Stimulated activated CD4-positive, alpha-beta T cell treated with anti-CD3 and anti-CD28 coated beads, Interleukin-4, amount 100 ng/mL, for 4 hours (primary cell): Measurements from ENCODE around the gene THSD8.

Experiments
- DNase-seq, 2 experiments: peaks; one replicate each; pipeline ENCODE4 v3.0.0-alpha.2; 2020

Gene THSD8

GRCh38 chr19:12782174-12782423 is 19.8 kb upstream of the THSD8 start:
- DNase-seq, result no peak

- DNase-seq, result peak; percentile 91
Measured at GRCh38 chr19:12782424-12783290, 19.2 kb upstream of the THSD8 start.

- peak in 1 of 2 experiments; percentile 56 for DNase-seq
Measured at GRCh38 chr19:12783291-12783848, 18.5 kb upstream of the THSD8 start.

- DNase-seq, result no peak
Measured at GRCh38 chr19:12783849-12784393, 17.9 kb upstream of the THSD8 start.

- DNase-seq, result no peak
Measured at GRCh38 chr19:12784394-12784870, 17.4 kb upstream of the THSD8 start.

GRCh38 chr19:12784871-12785430 is 16.9 kb upstream of the THSD8 start:
- no peak for DNase-seq

- no peak for DNase-seq
Measured at GRCh38 chr19:12785431-12786031, 16.3 kb upstream of the THSD8 start.

GRCh38 chr19:12786141-12786870 is 15.6 kb upstream of the THSD8 start:
- no peak for DNase-seq

GRCh38 chr19:12786952-12787351 is 14.9 kb upstream of the THSD8 start:
- DNase-seq, result no peak

GRCh38 chr19:12787458-12787857 is 14.4 kb upstream of the THSD8 start:
- no peak for DNase-seq

- no peak for DNase-seq
Measured at GRCh38 chr19:12788042-12788681, 13.7 kb upstream of the THSD8 start.

- DNase-seq, result no peak
Measured at GRCh38 chr19:12788682-12789097, 13.2 kb upstream of the THSD8 start.

- no peak for DNase-seq
Measured at GRCh38 chr19:12789098-12789903, 12.6 kb upstream of the THSD8 start.

GRCh38 chr19:12789904-12790619 is 11.8 kb upstream of the THSD8 start:
- DNase-seq, result peak; percentile 80 to 86

GRCh38 chr19:12790628-12791344 is 11.1 kb upstream of the THSD8 start:
- DNase-seq, result no peak

GRCh38 chr19:12791345-12792050 is 10.4 kb upstream of the THSD8 start, which contains the start of gene JUNB:
Gene JUNB (plus strand): TSS chr19:12791486. CDS start chr19:12791772, 286 bp downstream.
- DNase-seq, result peak; percentile 95 to 98

GRCh38 chr19:12792051-12792852 is 9.6 kb upstream of the THSD8 start:
- peak; percentile 69 to 86 for DNase-seq

GRCh38 chr19:12792853-12793289 is 9.0 kb upstream of the THSD8 start:
- no peak for DNase-seq
